Smooth muscle cell (in vitro differentiated cells): ENCODE measurements around the gene PEX6. TPM values are rescaled to one million over a fixed set of nuclear protein-coding genes. Genes with fewer than 3 reads are reported as not detected.

Source experiments
- DNase-seq: peaks from one replicate; lab custom pipeline; 2025; ENCODE audit not compliant: unreplicated experiment; lab: John Stamatoyannopoulos, UW
- H2AFZ ChIP-seq: fragments of 200-600 bp; sonication (generic); 2 replicates; pipeline ENCODE4 v1.6.0; 2016; ENCODE audit warnings: antibody characterized with exemption, low read depth, mild to moderate bottlenecking
- H3F3A ChIP-seq: fragments of 200-600 bp; sonication (generic); 2 replicates; pipeline ENCODE4 v1.6.0; 2017; ENCODE audit warnings: antibody characterized with exemption, low read depth
- H3K27ac ChIP-seq: fragments of 200-600 bp; sonication (generic); 2 replicates; pipeline ENCODE4 v1.5.1; 2016; ENCODE audit warnings: low read depth, mild to moderate bottlenecking
- H3K27me3 ChIP-seq: fragments of 200-600 bp; sonication (generic); 2 replicates; pipeline ENCODE4 v1.6.1; 2016; ENCODE audit warnings: low read depth, mild to moderate bottlenecking
- H3K36me3 ChIP-seq: fragments of 200-600 bp; sonication (generic); 2 replicates; pipeline ENCODE4 v1.5.1; 2016; ENCODE audit warnings: low read depth
- H3K4me1 ChIP-seq: fragments of 200-600 bp; sonication (generic); 2 replicates; pipeline ENCODE4 v1.5.1; 2016; ENCODE audit warnings: low read depth
- H3K4me2 ChIP-seq: fragments of 200-600 bp; sonication (generic); 2 replicates; pipeline ENCODE4 v1.6.0; 2016; ENCODE audit warnings: mild to moderate bottlenecking
- H3K4me3 ChIP-seq: fragments of 200-600 bp; sonication (generic); 2 replicates; pipeline ENCODE4 v1.5.1; 2016; ENCODE audit warnings: mild to moderate bottlenecking
- H3K79me2 ChIP-seq: fragments of 200-600 bp; sonication (generic); 2 replicates; pipeline ENCODE4 v1.6.0; 2016; ENCODE audit warnings: low read depth, mild to moderate bottlenecking
- H3K9ac ChIP-seq: fragments of 200-600 bp; sonication (generic); 2 replicates; pipeline ENCODE4 v1.6.0; 2016; ENCODE audit warnings: low read depth
- H3K9me3 ChIP-seq: fragments of 200-600 bp; sonication (generic); replicated peaks from 2 replicates; pipeline ENCODE4 v1.5.1; 2016; ENCODE audit warnings: low read depth
- H4K20me1 ChIP-seq: fragments of 200-600 bp; sonication (generic); 2 replicates; pipeline ENCODE4 v1.6.0; 2016; ENCODE audit warnings: low read depth
- CTCF ChIP-seq: fragments of 200-600 bp; sonication (generic); IDR thresholded peaks from 2 replicates; pipeline ENCODE4 v1.5.1; 2017; ENCODE audit warnings: borderline replicate concordance, mild to moderate bottlenecking, antibody characterized with exemption; ENCODE audit not compliant: insufficient read depth, poor library complexity, severe bottlenecking
- WGBS: methylation state at CpG from one replicate; pipeline ENCODE4 v1.1.7; 2016; ENCODE audit warnings: low lambda C conversion rate; 5-methylcytosine and 5-hydroxymethylcytosine counted together
- polyA plus RNA-seq: library from polyadenylated mRNA; unstranded; fragments of >200 nt; fragmentation: Nextera tagmentation; extraction: Ambion mirVana; gene quantifications from 2 replicates; pipeline ENCODE4 v1.2.1, GENCODE V29; 2016
- total RNA-seq: library from RNA; depleted of rRNA; stranded (reverse); fragments of >200 nt; gene quantifications from 2 replicates; pipeline ENCODE4 v1.2.3, GENCODE V29; 2014

The PEX6 gene
- total and polyA plus RNA-seq, 2 experiments from 2014 or later, result 9.7 to 24.6 TPM

- no peak overlapping the region for H3K4me2 ChIP-seq
- no peak overlapping the region for H2AFZ ChIP-seq
- no peaks in the 10 kb centered on the region for H3K9me3 ChIP-seq
- H3K27me3 ChIP-seq, result no peaks in the 10 kb centered on the region
- TF ChIP-seq CTCF, result no peak
- H3K9ac ChIP-seq, result no peak overlapping the region
- peaks cover 8% of the 10 kb centered on the region for H3F3A ChIP-seq
- no peak overlapping the region for H3K27ac ChIP-seq
- no peaks in the 10 kb centered on the region for H3K36me3 ChIP-seq
- H4K20me1 ChIP-seq, result peaks cover 18% of the 10 kb centered on the region
- H3K4me1 ChIP-seq, result peaks cover 25% of the 10 kb centered on the region
- no peak overlapping the region for H3K4me3 ChIP-seq
- no peak for DNase-seq
- 91% methylated on average over 5 of the region's 5 CpGs for WGBS
- H3K79me2 ChIP-seq, result peaks cover 33% of the 10 kb centered on the region
Observed at GRCh38 chr6:42981836-42982235, 2.9 kb upstream of the PEX6 start.

- Histone ChIP-seq H4K20me1 (peaks cover 19% of the 10 kb centered on the region), H3K79me2 (peaks cover 20% of the 10 kb centered on the region), H3K4me1 (peaks cover 15% of the 10 kb centered on the region), H3K27me3 (no peaks in the 10 kb centered on the region), H3K9me3 (no peaks in the 10 kb centered on the region), H3K4me3 (peak overlapping the region; percentile 97), H2AFZ (peak overlapping the region; percentile 94), H3F3A (peaks cover 8% of the 10 kb centered on the region), H3K4me2 (peak overlapping the region; percentile 92), H3K36me3 (no peaks in the 10 kb centered on the region), H3K27ac (peak overlapping the region; percentile 87), H3K9ac (peak overlapping the region; percentile 87)
- TF ChIP-seq CTCF, result no peak
- no peak for DNase-seq
- WGBS, result 68% methylated on average over 9 of the region's 9 CpGs
Observed at GRCh38 chr6:42979523-42980177, 669 bp upstream of the PEX6 start.

- Histone ChIP-seq H3K27ac (peak overlapping the region; percentile 87), H2AFZ (peak overlapping the region; percentile 94), H4K20me1 (peaks cover 19% of the 10 kb centered on the region), H3K9ac (peak overlapping the region; percentile 87), H3K4me1 (peaks cover 15% of the 10 kb centered on the region), H3K36me3 (no peaks in the 10 kb centered on the region), H3K27me3 (no peaks in the 10 kb centered on the region), H3K79me2 (peaks cover 20% of the 10 kb centered on the region), H3F3A (peaks cover 8% of the 10 kb centered on the region), H3K4me3 (peak overlapping the region; percentile 97), H3K9me3 (no peaks in the 10 kb centered on the region), H3K4me2 (peak overlapping the region; percentile 92)
- no peak for TF ChIP-seq CTCF
- under 1% methylated on average over 26 of the region's 28 CpGs for WGBS
- peak; percentile 48 for DNase-seq
Observed at GRCh38 chr6:42978487-42978838, 518 bp downstream of the PEX6 start.
